GM18870 (cell line): Measurements from ENCODE around the gene ATP5PB.

Experiments
- ATAC-seq: cut with Tn5 transposase; IDR thresholded peaks from one replicate; pipeline ENCODE4 v1.9.1; 2021; ENCODE audit warnings: moderate library complexity; ENCODE audit not compliant: unreplicated experiment

The ATP5PB gene

DNA sequence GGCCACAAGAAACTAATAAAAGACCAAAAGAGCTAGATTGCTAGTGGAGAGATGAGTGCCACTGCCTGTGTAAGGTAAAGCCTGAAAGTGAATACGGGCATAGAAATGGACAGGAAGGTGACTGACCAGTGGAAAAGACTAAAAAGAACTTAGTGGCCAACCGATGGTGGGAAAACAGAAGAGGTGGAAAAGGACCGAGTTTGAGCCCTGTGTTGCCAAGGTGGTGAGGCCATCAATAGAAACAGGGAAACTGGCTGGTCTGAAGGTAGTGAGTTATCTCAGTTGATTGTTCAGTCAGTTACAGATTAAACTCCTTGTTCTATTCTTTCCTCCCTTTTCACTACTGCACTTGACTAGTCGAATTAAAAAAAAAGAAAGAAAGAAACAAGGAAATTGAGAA is 2.7 kb upstream of the ATP5PB start:
- ATAC-seq = no peak

DNA sequence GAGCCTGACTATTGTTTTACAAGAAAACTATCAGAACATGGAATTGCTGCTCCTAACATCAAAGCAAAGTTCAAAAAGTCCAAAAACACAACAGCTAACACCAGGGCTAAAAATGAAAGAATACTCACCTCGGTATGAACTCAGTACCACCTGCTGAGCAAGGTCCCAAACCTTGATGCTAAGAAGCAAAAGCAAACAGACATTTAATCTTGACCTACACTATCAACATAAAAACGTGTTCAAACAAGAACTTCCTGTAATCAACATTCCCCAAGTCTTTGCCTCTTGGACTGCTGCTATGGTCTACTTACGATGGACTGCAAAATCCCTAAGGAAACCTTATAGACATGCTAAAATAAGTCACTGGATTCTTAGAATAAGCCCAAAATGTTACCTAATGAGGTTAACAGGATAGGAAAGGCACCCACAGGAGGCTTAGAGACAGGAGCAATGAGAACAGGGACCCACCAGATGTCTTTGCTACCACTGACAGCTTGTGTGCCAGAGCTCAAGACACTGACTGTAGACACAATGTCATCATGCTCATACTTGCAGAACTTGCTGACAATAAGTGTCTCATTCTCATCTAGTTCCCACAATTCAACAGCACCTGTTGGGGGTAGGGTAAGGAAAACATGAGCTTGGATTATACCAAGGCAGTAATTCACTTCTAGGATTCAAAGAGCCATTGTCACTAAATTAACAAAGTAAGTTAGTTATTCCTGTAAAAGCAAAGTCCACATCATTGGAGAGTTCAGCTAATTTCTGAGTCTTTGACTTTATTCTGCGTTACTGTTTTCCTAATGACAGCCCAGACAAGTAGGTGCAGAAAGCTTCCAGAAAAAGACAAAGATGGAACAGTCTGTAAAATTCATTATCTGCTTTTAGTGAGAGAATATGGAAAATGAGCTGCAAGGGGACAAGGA is 2.0 kb upstream of the ATP5PB start:
- no peak for ATAC-seq

- ATAC-seq = peak; percentile 7
Measured at GRCh38 chr1:111448482-111448917, 764 bp upstream of the ATP5PB start.

DNA sequence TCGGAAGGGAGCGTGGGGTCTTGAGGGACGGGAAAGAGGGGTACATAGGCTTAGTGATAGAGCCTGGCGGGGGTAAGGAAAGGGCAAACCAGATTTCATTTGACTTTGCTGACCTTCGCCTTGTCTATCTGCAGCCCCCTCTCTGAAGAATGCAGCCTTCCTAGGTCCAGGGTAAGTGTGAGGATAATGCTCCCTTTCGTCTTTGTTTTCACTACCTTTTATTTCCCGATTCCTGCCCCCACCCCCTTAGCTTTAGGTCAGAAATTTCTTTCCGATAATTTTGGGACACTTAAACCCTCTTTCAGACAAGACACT is 396 bp downstream of the ATP5PB start:
- no peak for ATAC-seq

DNA sequence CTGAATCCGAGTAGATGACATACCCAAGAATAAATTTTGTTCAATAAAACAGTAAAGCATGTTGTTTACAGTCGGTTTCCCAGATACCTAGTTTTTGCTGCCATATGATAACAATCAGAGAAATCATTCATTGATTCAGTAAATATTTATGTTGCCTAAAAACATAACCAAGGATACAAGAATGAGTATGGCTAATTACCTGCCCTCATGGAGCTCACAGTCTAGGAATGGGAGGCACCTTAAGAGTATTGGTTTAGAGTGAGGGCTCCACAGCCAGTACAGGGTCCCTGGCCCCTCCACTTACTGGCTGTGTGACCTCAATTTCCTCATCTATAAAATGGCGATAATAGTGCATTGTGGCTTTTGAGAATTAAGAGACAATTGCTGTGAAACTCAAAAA is 921 bp downstream of the ATP5PB start:
- ATAC-seq = no peak

DNA sequence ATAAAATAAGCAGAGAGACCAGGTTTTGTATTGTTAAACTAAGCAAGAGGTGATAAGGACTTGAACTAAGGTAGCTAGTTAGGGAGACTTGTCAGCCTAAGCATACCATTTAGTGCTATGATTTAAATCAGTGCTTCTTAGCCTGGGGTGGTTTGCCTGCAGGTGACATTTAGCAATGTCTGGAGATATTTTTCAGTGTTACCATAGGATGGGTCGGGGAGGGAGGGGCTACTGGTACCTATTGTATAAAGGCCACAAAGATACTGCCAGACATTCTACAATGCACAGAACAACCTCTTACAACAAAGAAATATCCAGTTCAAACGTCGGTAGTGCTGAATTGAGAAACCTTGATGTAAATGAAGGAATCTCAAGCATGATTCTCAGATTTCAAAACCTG is 3.3 kb downstream of the ATP5PB start:
- ATAC-seq = no peak

DNA sequence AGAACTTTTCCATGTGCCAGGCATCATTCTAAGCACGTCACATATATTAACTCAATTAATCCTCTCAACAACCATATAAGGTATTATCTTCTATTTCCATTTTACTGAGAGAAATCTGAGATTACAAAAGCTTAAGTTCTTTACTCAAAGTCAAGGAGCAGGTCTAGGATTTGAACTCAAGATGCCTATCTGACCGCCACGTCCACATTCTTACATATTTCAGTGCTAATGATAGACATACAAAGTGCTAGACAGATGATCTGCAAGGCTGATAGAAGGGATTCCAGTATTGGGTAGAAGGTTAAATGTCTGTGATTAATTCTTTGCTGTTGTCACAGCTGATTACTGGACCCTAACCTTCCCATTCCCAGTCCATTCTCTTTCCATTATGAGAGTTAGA is 4.4 kb downstream of the ATP5PB start:
- no peak for ATAC-seq

DNA sequence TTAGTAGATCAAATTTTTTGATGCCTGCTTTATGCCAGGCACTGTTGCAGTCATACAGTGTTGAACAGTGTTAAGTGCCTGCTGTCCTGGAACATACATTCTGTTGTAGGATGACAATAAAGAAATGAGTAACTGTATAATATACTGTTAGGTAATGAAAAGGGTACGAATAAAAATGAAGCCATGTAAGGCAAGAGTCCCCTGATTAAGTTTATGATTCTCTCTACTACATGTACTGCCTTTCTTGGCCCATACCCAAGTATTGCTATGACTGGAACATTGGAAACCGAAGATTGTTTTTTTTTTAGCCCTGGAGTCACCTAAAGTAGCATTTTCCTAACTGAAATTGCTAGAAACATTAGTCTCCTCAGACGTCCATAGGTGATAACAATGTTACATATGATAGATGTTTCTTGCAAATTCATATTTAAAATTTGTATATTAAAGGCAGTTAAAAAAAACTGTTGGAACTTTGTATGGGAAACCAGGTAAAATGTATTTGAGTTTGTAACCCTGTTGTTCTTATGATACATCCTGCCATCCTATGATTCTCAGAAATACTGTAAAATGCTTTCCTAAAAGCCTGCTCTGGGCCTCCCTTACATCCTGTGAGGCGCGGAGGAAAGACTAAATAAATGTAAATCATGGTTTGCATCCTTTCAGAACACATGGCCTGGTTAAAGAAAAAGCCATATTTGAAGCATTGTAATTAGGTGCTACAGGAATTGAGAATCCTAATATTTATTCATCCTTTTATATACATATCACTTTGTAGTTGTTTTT is 5.8 kb downstream of the ATP5PB start:
- ATAC-seq = no peak

DNA sequence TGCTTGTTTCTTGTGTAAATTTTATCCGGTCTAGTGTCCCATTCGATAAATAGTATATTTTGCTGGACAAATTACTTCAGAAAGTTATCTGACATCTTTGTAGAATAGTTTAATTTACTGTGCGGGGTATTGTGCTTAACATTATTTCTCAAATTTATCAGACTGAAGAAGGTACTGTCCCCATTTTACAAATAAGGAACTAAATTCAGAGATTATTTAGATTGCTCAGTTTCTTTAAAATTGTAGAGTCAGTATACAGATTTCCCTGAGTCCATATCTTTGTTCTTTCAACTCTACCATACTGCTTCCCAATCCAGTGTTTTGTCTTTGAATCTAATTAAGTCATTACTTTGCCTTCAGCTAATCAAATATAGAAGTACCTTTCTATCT is 6.4 kb downstream of the ATP5PB start:
- no peak for ATAC-seq

DNA sequence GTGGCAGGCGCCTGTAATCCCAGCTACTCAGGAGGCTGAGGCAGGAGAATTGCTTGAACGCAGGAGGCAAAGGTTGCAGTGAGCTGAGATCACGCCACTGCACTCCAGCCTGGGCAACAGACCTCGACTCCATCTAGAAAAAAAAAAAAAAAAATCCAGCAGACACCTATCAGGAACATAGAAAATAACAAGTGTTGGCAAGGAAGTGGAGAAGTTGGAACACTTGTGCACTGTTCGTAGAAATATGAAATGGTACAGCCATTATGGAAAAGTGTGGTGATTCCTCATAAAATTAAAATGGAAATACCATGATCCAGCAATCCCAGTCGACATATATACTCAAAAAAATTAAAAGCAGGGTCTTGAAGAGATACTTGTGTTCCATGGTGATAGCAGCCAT is 12.5 kb downstream of the ATP5PB start:
- ATAC-seq = no peak

DNA sequence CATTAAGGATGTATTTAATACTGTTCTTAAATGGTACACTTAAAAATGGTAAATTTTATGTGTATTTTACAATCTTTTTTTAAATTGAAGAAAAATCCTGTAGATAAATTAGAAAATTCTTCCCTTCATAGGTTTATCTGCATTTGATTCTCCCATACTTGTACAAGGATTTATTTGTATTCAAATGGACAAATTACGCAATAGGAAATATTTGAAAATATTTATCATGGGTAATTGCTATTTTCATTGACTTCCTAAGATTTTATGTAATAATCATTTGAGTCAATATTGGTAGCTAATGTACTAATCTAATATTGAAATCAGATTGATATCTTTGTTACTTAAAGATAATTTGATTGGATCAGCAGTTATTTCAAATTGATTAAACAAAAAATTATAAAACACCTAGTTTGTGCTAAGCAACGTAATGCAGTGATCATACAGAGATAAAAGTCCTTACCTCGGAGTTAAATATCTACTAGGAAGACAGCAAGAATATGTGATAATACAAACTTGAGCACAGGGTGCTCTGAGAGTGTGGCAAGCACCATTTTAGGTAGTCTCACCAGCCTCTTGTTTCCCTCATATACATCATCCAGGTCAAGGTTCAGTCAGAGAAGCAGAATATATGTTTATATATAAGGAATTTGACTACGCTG is 13.2 kb downstream of the ATP5PB start:
- no peak for ATAC-seq

DNA sequence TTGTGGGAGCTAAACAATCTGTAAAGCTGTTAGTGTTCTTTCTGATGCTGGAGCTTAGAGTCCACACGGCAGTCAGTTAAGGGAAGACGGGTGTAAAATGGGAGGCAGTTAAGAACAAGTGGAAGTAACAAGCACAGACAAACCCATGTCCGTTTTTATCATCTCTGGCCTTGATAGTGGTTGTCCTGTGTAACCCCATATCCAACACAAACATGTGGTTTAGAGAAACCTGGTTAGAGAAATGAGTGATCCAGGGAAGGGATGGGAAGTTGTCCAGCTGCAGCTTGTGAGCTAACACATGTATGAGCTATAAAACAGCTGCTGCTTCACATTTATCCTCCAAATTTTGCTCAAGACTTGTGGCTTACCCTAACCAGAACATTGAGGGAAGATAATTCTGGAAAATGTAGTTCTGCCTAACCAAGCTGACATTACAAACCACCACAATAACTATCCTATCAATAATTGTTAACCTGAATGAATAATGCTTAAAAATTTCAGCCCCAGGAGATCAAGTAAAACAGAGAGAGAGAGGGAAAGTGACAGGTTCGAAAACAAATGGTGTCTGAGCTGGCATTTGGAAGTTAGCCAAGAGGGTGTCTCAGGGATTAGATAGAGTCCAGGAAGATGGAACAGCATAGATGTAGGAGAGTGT is 13.9 kb downstream of the ATP5PB start:
- ATAC-seq = no peak

- ATAC-seq = no peak
Measured at GRCh38 chr1:111465754-111466153, 16.5 kb downstream of the ATP5PB start.

- ATAC-seq = no peak
Measured at GRCh38 chr1:111466480-111466879, 17.2 kb downstream of the ATP5PB start.

DNA sequence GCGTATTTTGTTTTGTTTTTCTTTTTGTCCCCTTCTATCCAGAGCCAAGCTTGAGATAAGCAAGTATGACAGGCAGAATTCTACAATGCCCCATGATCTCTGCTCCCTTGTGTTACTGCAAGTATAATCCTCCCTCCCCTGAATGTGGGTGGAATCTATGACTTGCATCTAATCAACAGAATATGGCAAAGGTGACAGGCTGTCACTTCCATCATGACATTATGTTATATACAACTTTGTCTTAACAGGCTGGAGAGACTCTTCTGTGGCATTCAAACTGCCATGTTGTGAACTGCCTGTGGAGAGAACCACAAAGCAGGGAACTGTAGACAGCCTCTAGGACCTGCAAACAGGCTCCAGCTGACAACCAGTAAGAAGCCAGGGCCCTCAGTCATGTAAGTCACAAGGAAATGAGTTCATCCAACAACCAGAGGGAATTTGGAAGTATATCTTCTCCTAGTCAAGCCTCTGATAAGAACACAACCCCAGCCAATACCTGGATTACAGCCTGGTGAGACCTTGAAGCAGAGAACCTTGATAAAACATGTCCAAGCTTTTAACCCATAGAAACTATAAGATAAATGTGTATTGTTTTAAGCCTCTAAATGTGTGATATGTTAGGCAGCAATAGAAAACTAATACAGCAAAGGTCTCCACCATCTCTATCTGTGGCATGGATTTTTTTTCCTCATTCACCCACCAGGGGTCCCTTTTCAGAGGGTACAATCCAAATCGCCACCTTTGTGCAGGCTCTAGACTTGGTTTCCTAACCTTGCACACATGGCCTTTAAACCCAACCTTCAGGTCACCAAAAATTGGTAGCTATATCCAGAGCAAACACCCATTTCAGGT is 18.8 kb downstream of the ATP5PB start:
- no peak for ATAC-seq

- ATAC-seq = no peak
Measured at GRCh38 chr1:111468717-111469100, 19.4 kb downstream of the ATP5PB start.

DNA sequence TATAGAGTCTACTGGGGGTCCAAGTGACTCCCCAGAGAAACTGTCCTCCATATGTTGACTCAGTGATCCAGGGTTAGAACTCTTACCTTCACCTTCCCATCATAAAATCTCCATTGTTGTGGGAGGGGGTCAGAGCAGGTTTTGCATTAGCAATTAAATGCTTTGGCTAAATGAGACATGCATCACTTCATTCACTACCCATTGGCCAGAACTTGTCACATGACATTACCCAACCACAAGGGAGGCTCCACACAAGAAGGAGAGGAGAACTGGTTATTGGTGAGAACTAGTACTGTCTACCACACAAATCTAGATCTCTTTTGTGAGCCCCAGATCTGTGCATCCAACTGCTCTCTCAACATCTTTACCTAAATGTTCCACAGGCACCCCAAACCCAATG is 20.3 kb downstream of the ATP5PB start:
- ATAC-seq = no peak

DNA sequence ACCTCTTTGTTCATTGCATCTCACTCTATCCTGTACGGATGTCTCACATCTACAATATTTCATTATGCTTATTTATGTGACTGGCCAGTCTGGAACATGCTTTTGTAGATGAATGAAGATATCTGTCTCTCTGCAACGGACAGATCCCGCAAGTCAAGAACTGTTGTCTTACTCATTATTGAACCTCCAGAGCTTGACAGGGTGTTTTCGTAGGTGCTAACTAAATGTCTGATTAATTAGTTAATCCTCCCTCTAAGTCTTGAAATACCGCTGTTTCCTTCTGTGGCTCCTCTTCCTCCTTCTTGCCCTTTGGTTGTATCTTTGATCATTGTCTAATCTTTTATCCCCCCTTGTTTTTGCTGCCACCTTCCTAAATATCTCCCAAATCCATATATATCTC is 21.3 kb downstream of the ATP5PB start:
- no peak for ATAC-seq

- ATAC-seq = no peak
Measured at GRCh38 chr1:111471012-111471411, 21.7 kb downstream of the ATP5PB start.

DNA sequence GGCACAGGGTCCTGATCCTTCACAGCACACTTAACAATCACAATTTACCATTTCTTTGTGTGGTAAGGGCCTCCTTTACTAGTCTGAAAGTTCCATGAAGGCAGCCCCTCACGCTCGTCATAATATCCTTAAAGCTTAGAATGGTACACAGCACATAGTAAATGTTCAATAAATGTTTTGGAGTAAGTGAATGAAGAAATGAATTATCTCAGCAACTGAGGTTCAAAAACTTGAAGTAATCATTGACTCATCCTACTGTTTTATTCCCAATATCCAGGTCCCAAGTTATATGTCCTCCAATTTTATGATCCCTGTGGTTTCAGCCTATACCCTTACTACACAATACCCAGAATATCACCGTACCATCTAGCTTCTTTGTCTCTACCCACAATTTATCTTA is 22.3 kb downstream of the ATP5PB start:
- no peak for ATAC-seq
